KOPT-K1 (cell line): ENCODE data around the gene STON2.
"Not testable (repeated sequence)": the region's sequence is repeated elsewhere in the genome, so short reads cannot be mapped to it uniquely, and the experiment has no call there.

ENCODE experiments used
- H3K27ac ChIP-seq: fragments of 200-600 bp; sonication (generic); 2 replicates; pipeline ENCODE4 v1.5.1; 2016; ENCODE audit warnings: antibody characterized with exemption, mild to moderate bottlenecking, low read depth, low read length; ENCODE audit not compliant: poor library complexity, severe bottlenecking
- H3K36me3 ChIP-seq: fragments of 200-600 bp; sonication (generic); 2 replicates; pipeline ENCODE4 v1.5.1; 2017; ENCODE audit warnings: antibody characterized with exemption, mild to moderate bottlenecking, low read length, moderate library complexity; ENCODE audit not compliant: insufficient read depth
- H3K9me3 ChIP-seq: fragments of 200-600 bp; sonication (generic); 2 replicates; pipeline ENCODE4 v1.5.1; 2017; ENCODE audit warnings: antibody characterized with exemption, low read length, mild to moderate bottlenecking; ENCODE audit not compliant: insufficient read depth, poor library complexity, severe bottlenecking

Gene STON2

DNA sequence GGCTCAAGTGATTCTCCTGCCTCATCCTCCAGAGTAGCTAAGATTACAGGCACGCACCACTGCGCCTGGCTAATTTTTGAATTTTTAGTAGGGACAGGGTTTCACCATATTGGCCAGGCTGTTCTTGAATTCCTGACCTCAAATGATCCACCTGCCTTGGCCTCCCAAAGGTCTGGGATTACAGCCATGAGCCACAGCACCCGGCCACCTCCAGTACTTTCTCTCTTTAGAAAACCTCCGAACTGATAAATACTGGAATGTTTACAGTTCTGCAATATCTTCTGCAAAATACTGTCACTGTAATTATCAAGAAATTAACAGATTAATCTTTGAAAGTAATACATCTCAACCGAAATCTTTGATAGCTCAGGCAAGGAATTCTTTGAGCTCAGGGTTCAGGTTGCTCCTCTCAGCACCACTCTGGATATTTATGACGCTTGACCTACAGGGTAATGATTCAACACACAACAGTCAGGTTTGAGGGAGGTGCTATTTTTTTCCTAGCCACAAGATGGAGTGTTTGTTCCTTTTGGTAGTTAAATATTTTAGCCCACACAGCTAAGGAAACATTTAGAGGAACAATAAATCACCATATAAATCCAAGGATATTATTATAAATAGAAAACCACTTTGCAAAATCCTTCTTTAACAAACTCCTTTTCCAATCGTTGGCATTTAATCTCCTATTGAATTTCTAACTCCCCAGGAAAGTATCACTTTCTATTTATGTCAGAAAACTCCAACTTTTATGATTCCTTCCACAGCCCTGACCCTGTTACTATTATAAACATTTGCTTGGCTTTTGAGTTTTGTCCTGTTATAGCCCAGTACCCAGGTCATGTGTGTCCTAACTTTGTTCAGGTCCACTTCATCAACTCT, 130.8 kb downstream of the STON2 start:
- peak overlapping the region; percentile 84 for H3K27ac ChIP-seq
- H3K9me3 ChIP-seq = no peaks in the 10 kb centered on the region
- no peaks in the 10 kb centered on the region for H3K36me3 ChIP-seq

- no peaks in the 10 kb centered on the region for H3K36me3 ChIP-seq
- H3K9me3 ChIP-seq = no peaks in the 10 kb centered on the region
- H3K27ac ChIP-seq = peak overlapping the region; percentile 84
Observed at GRCh38 chr14:81268016-81268416, 132.1 kb downstream of the STON2 start.

GRCh38 chr14:81265636-81266169, 134.4 kb downstream of the STON2 start:
- H3K36me3 ChIP-seq = no peaks in the 10 kb centered on the region
- H3K27ac ChIP-seq = peak overlapping the region; percentile 84
- no peaks in the 10 kb centered on the region for H3K9me3 ChIP-seq

GRCh38 chr14:81264671-81265070, 135.5 kb downstream of the STON2 start:
- H3K36me3 ChIP-seq = no peaks in the 10 kb centered on the region
- H3K27ac ChIP-seq = no peak overlapping the region
- H3K9me3 ChIP-seq = no peaks in the 10 kb centered on the region

GRCh38 chr14:81263777-81264410, 136.2 kb downstream of the STON2 start:
- H3K36me3 ChIP-seq = no peaks in the 10 kb centered on the region
- no peak overlapping the region for H3K27ac ChIP-seq
- no peaks in the 10 kb centered on the region for H3K9me3 ChIP-seq

DNA sequence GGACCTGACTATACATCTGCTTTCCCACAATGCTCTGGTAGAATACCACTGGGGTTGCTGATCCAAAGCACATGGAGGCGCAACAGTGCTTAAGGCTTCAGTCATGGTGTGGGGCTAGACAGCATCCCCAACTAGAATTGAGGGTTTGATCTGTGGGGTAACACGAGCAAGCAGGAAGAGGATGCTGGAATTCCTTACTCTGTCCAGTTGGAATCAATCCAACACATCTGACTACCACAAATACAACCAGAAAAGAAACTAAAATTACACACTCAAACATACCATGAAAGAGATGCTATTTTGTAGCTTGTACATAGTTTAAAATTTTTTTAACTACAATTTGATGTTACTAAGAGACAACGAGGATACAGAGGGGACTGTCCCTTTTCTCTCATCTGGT, 138.9 kb downstream of the STON2 start:
- no peak overlapping the region for H3K27ac ChIP-seq
- H3K9me3 ChIP-seq = no peaks in the 10 kb centered on the region
- H3K36me3 ChIP-seq = no peaks in the 10 kb centered on the region

- Histone ChIP-seq H3K9me3 (no peaks in the 10 kb centered on the region), H3K27ac (no peak overlapping the region)
Observed at GRCh38 chr14:81260732-81261131, 139.4 kb downstream of the STON2 start.

DNA sequence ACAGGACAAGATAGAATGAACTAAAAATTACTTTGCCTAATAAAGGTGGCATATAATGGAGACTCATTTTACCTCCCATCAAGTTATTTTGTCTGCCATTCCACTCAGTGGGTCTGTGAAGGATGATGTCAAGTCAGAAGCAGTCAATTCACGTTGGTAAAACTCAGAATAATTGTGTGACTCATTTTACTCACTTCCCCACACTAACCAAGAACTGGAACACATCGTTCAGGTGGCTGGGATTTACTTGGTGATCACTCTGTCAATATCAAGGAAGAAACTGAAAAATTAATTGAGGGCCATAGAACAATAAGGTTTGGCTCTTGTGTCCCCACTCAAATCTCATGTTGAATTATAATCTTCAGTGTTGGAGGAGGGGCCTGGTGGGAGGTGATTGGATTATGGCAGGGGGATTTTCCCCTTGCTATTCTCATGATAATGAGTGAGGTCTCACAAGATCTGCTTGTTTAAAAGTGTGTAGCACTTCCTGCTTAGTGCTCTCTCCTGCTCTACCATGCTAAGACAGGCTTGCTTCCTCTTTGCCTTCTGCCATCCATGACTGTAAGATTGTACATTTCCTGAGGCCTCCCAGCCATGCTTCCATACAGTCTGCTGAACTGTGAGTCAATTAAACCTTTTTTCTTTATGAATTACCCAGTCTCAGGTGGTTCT, 143.7 kb downstream of the STON2 start:
- H3K36me3 ChIP-seq = no peaks in the 10 kb centered on the region
- H3K9me3 ChIP-seq = no peaks in the 10 kb centered on the region
- peak overlapping the region; percentile 17 for H3K27ac ChIP-seq

More at GRCh38 chr14:81260732-81261131, 139.4 kb downstream of the STON2 start:
- H3K36me3 ChIP-seq = no peaks in the 10 kb centered on the region

- peak overlapping the region; percentile 22 for H3K27ac ChIP-seq
- no peaks in the 10 kb centered on the region for H3K36me3 ChIP-seq
- no peaks in the 10 kb centered on the region for H3K9me3 ChIP-seq
Observed at GRCh38 chr14:81252278-81252677, 147.8 kb downstream of the STON2 start.

- no peaks in the 10 kb centered on the region for H3K36me3 ChIP-seq
- peak overlapping the region; percentile 97 for H3K27ac ChIP-seq
- H3K9me3 ChIP-seq = peaks cover 28% of the 10 kb centered on the region
Observed at GRCh38 chr14:81247271-81247766, 152.8 kb downstream of the STON2 start.

DNA sequence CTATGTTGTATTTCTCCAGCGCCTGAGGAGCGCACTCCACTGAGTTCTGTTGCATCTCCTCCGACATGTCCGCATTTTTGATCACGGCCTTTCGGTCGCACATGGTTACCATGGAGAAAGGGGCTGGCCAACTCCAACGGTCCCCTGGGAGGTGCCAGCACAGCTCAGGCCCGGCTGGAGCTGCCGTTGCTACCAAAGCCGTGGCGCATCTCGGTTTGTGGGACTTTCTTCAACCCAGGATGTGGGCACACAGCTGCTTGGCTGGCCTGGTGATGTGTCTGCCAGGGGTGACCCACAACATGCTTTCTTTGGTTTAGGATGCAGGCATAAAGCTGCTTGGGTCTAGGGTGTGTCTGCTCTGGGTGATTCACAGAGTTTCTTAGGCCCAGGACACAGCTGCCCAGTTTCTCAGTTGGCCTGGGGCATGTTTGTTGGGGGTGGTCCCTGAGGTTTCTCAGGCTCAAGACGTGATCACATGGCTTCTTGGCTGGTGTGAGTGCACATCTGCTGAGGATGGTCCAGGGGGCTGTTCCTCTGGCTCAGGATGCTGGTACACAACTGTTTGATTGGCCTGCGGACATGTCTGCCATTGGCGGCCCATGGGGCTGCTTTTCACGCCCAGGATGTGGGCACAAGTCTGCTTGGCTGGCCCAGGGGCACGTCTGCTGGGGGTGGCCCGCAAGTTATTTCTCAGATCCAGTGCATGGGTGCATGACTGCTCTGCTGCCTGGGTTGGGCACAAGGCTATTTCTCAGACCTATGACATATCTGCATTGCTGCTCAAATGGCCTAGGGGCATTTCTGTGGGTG, 153.5 kb downstream of the STON2 start:
- Histone ChIP-seq H3K36me3 (no peaks in the 10 kb centered on the region), H3K9me3 (peaks cover 33% of the 10 kb centered on the region), H3K27ac (peak overlapping the region; percentile 97)

GRCh38 chr14:81245771-81246170, 154.4 kb downstream of the STON2 start:
- H3K27ac ChIP-seq = peak overlapping the region; percentile 97
- H3K36me3 ChIP-seq = no peaks in the 10 kb centered on the region
- H3K9me3 ChIP-seq = peaks cover 39% of the 10 kb centered on the region

DNA sequence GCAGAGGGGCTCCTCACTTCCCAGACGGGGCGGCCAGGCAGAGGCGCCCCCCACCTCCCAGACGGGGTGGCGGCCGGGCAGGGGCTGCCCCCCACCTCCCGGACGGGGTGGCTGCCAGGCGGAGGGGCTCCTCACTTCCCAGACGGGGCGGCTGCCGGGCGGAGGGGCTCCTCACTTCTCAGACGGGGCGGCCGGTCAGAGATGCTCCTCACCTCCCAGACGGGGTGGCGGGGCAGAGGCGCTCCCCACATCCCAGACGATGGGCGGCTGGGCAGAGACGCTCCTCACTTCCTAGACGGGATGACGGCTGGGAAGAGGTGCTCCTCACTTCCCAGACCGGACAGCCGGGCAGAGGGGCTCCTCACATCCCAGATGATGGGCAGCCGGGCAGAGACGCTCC, 155.7 kb downstream of the STON2 start:
- H3K27ac ChIP-seq, H3K36me3 ChIP-seq: not testable (repeated sequence)
- H3K9me3 ChIP-seq = peaks cover 39% of the 10 kb centered on the region

- Histone ChIP-seq H3K27ac (no peak overlapping the region), H3K36me3 (no peaks in the 10 kb centered on the region), H3K9me3 (peaks cover 39% of the 10 kb centered on the region)
Observed at GRCh38 chr14:81243499-81243898, 156.6 kb downstream of the STON2 start.
